Measurements from ENCODE around the gene DDX47.
"Not testable (repeated sequence)": the region's sequence is repeated elsewhere in the genome, so short reads cannot be mapped to it uniquely, and the experiment has no call there.

DDX47 gene

GRCh38 chr12:12837025-12837812 is 24.1 kb downstream of the DDX47 start:
- no peak for DNase-seq (ENCODE audit: low read depth, low spot score)
- ChIA-PET CTCF (interaction anchor here (0.6 to 5.8 kb wide), 39 partner anchors 11 to 375 kb away, joined by 3 to 67 read pairs (median 4); partner anchors contain the start of gene GPRC5A), POLR2A (interaction anchor here (0.7 to 0.8 kb wide), 3 partner anchors 11 to 375 kb away, joined by 3 read pairs; no protein-coding TSS in a partner anchor)
- no peak overlapping the region for H3K4me3 ChIP-seq (ENCODE audit: low read depth, low read length)
- TF ChIP-seq, protein P1, sequence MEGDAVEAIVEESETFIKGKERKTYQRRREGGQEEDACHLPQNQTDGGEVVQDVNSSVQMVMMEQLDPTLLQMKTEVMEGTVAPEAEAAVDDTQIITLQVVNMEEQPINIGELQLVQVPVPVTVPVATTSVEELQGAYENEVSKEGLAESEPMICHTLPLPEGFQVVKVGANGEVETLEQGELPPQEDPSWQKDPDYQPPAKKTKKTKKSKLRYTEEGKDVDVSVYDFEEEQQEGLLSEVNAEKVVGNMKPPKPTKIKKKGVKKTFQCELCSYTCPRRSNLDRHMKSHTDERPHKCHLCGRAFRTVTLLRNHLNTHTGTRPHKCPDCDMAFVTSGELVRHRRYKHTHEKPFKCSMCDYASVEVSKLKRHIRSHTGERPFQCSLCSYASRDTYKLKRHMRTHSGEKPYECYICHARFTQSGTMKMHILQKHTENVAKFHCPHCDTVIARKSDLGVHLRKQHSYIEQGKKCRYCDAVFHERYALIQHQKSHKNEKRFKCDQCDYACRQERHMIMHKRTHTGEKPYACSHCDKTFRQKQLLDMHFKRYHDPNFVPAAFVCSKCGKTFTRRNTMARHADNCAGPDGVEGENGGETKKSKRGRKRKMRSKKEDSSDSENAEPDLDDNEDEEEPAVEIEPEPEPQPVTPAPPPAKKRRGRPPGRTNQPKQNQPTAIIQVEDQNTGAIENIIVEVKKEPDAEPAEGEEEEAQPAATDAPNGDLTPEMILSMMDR (IDR thresholded peaks at IDR 0.05; ENCODE audit: insufficient read depth, low read length, missing control alignments), result peak; percentile 47

DNA sequence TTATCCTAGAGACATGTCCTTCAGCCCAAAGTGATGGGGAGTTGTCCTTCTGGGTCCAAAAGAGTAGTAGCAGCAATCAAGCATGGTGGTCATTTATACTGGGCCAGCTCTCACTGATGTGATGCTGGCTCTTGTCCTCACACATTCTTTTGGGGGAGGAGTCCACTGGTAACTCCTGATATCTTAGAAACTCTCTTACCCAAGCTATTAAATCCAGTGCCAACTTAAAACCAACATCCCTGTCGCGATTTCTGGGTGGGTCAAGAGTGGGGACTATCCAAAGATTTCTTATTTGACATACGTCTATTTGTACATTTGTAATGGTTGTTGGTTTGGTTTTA is 24.6 kb downstream of the DDX47 start:
- no peak for DNase-seq (ENCODE audit: low read depth, low spot score)
- TF ChIP-seq, protein P1 (IDR thresholded peaks at IDR 0.05; ENCODE audit: insufficient read depth, low read length, missing control alignments), result no peak
- no peak overlapping the region for H3K4me3 ChIP-seq (ENCODE audit: low read depth, low read length)
- ChIA-PET CTCF (interaction anchor here (0.6 to 5.8 kb wide), 21 partner anchors 11 to 152 kb away, joined by 3 to 67 read pairs (median 5); partner anchors contain the start of gene GPRC5A), POLR2A (interaction anchor here (0.7 to 0.8 kb wide), 2 partner anchors 11 to 374 kb away, joined by 3 read pairs; no protein-coding TSS in a partner anchor)

DNA sequence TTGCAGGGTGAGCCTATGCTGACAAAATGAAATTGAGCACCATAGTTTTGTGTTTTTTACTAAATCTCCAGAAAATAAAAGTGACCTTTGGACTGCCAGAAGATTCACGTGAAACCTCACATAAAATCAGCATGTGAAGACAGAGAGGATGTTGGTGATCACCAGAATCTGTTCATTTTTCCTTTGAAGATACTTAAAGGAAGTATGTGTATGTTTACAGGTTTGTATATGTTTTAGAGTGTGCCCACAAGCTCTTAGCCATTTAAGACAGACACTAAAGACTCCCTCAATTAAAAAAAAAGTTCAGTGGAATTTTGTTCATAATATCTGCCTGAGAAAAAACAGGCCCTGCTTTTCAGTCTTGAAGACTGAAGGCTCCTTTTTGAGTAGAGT is 25.9 kb downstream of the DDX47 start:
- DNase-seq (ENCODE audit: low read depth, low spot score), result no peak
- H3K4me3 ChIP-seq (ENCODE audit: low read depth, low read length), result no peak overlapping the region
- CTCF ChIA-PET, result interaction anchor here (1.4 to 5.8 kb wide), 9 partner anchors 9 to 144 kb away, joined by 3 to 67 read pairs (median 19); partner anchors contain the start of gene GPRC5A
- POLR2A ChIA-PET, result no interaction called here
- TF ChIP-seq, protein P1 (IDR thresholded peaks at IDR 0.05; ENCODE audit: insufficient read depth, low read length, missing control alignments), result no peak

GRCh38 chr12:12839439-12839838 is 26.3 kb downstream of the DDX47 start:
- POLR2A ChIA-PET; DNase-seq (ENCODE audit: low read depth, low spot score); H3K4me3 ChIP-seq (ENCODE audit: low read depth, low read length): not testable (repeated sequence)
- CTCF ChIA-PET, result interaction anchor here (1.4 to 5.8 kb wide), 4 partner anchors 13 to 143 kb away, joined by 3 to 67 read pairs (median 41); no protein-coding TSS in a partner anchor

GRCh38 chr12:12839873-12840579 is 26.9 kb downstream of the DDX47 start:
- TF ChIP-seq, protein P1 (IDR thresholded peaks at IDR 0.05; ENCODE audit: insufficient read depth, low read length, missing control alignments), result no peak
- DNase-seq (ENCODE audit: low read depth, low spot score), result no peak
- CTCF ChIA-PET, result interaction anchor here (0.6 kb wide), 1 partner anchor 10 kb away, joined by 3 read pairs; no protein-coding TSS in a partner anchor
- no peak overlapping the region for H3K4me3 ChIP-seq (ENCODE audit: low read depth, low read length)
- POLR2A ChIA-PET, result no interaction called here

DNA sequence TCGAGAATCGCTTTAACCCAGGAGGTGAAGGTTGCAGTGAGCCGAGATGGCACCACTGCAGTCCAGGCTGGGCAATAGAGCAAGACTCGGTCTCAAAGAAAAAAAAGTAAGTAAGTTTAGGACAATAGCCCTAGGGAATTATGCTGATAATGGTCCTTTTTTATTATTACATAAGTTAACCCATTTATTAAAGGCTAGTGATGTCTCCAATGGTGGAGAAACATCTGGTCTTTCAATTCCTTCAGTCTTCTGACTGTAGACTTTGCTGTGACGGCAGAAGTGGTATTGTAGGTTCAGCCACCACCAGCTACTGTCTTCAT is 27.4 kb downstream of the DDX47 start:
- TF ChIP-seq, protein P1 (IDR thresholded peaks at IDR 0.05; ENCODE audit: insufficient read depth, low read length, missing control alignments), result no peak
- no peak for DNase-seq (ENCODE audit: low read depth, low spot score)
- CTCF ChIA-PET, result interaction anchor here (0.6 to 1.1 kb wide), 2 partner anchors 9 to 50 kb away, joined by 3 read pairs; no protein-coding TSS in a partner anchor
- POLR2A ChIA-PET, result no interaction called here
- H3K4me3 ChIP-seq (ENCODE audit: low read depth, low read length), result no peak overlapping the region

- DNase-seq (ENCODE audit: low read depth, low spot score); POLR2A ChIA-PET; H3K4me3 ChIP-seq (ENCODE audit: low read depth, low read length): not testable (repeated sequence)
- CTCF ChIA-PET, result interaction anchor here (1.0 to 1.1 kb wide), 2 partner anchors 28 to 51 kb away, joined by 3 read pairs; no protein-coding TSS in a partner anchor
Observed at GRCh38 chr12:12841428-12841827, 28.3 kb downstream of the DDX47 start.
